Epithelial cell of proximal tubule (primary cell): ENCODE results near the gene GNAI3. TPM values are rescaled to one million over a fixed set of nuclear protein-coding genes. Genes with fewer than 3 reads are reported as not detected.

Experiments
- DNase-seq: peaks from one replicate; pipeline ENCODE4 v3.0.0-alpha.2; 2011; ENCODE audit warnings: low read depth
- H3K4me3 ChIP-seq: 2 replicates; pipeline ENCODE4 v1.5.1; 2011; ENCODE audit warnings: low read depth, mild to moderate bottlenecking, low read length
- CTCF ChIP-seq: conservative IDR thresholded peaks from 2 replicates; pipeline ENCODE4 v1.5.1; 2012; ENCODE audit warnings: low read depth, mild to moderate bottlenecking, low read length
- total RNA-seq: library from RNA; depleted of rRNA; stranded (reverse); fragments of >200 nt; gene quantifications from 2 replicates; pipeline ENCODE4 v1.2.3, GENCODE V29; 2015

The GNAI3 gene
- total RNA-seq, 1 donor from 2014 or later, result 12.7 TPM

GRCh38 chr1:109643385-109644230 lies 95.2 kb downstream of the GNAI3 start:
- H3K4me3 ChIP-seq, result no peak overlapping the region
- TF ChIP-seq CTCF, result peak; percentile 89
- DNase-seq, result no peak

- no peak overlapping the region for H3K4me3 ChIP-seq
- DNase-seq, result no peak
- TF ChIP-seq CTCF, result no peak
Measured at GRCh38 chr1:109644670-109645069, 96.3 kb downstream of the GNAI3 start.

GRCh38 chr1:109649491-109649914 lies 101.1 kb downstream of the GNAI3 start:
- DNase-seq, result no peak
- peak; percentile 46 for TF ChIP-seq CTCF
- peak overlapping the region; percentile 21 for H3K4me3 ChIP-seq

GRCh38 chr1:109650609-109651008 lies 102.2 kb downstream of the GNAI3 start:
- H3K4me3 ChIP-seq, result no peak overlapping the region
- no peak for TF ChIP-seq CTCF
- DNase-seq, result no peak

- no peak for DNase-seq
- no peak for TF ChIP-seq CTCF
- no peak overlapping the region for H3K4me3 ChIP-seq
Measured at GRCh38 chr1:109652402-109652801, 104.0 kb downstream of the GNAI3 start.

GRCh38 chr1:109653306-109653705 lies 104.9 kb downstream of the GNAI3 start:
- no peak for DNase-seq
- no peak overlapping the region for H3K4me3 ChIP-seq
- TF ChIP-seq CTCF, result no peak

- H3K4me3 ChIP-seq, result no peak overlapping the region
Measured at GRCh38 chr1:109654519-109654918, 106.1 kb downstream of the GNAI3 start.

More at GRCh38 chr1:109654519-109654918, 106.1 kb downstream of the GNAI3 start:
- TF ChIP-seq CTCF, result no peak
- no peak for DNase-seq
